ENCODE results near the gene JUN.

DNA sequence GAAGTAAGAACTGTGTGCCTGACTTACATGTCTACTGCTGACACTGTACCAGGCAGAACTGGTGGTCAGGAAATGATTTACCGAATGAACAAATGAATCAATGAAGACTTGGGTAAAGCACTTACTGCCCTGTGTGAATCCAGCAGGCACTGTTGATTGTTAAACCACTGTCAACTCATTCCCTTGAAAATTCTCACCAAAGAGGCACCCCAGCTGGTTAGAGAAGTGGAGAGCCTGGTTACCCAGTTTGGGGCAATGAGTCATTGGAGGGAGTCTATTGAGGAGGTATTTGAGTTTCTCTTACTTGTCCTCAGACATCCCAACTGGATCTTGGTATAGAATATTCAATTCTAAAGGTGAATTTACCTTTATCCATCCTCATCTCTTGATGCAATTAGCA lies 34.2 kb downstream of the JUN start:
- no peak for TF ChIP-seq JUND (IDR thresholded peaks at IDR 0.05)
- TF ChIP-seq NFIC (IDR thresholded peaks at IDR 0.05; ENCODE audit: borderline replicate concordance): no peak
- TF ChIP-seq RFX5 (IDR thresholded peaks at IDR 0.05; ENCODE audit: low read length): no peak
- TF ChIP-seq ZBTB33 (IDR thresholded peaks at IDR 0.05; ENCODE audit: borderline replicate concordance, low read depth): no peak
- no peak for TF ChIP-seq USF1 (IDR thresholded peaks at IDR 0.05; ENCODE audit: borderline replicate concordance, low read depth)

Measured in SK-N-SH (cell line).